ENCODE data around the gene MS4A6A.

Gene MS4A6A

DNA sequence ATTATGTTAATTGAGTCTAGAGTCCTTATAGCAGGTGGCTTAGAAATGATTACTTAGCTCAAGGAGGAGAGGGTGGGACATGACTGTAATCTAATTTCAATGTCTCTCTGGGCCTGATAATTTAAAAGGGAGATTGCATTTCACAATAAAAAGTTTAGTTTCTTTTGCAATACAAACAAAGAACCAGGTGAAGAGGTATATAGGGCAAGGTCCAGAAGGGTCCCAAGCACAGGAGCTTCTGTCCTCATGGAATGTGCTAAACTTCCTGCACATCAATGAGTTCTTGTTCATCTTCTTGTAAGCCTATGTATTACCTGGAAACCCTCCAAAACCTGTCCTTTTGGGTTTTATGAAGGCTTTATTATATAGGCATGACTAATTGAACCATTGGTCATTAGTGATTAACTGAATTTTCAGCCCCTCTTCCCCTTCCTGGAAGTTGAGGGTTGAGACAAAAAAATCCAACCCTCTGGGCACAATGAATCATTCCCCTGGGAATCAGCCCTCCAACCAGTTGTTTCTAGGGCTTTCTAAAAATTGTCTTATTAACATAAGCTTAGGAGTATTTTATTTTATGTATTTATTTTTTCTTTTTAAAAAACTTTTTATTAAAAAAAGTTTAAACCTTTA lies 56.8 kb downstream of the MS4A6A start:
- DNase-seq, result no peak

DNA sequence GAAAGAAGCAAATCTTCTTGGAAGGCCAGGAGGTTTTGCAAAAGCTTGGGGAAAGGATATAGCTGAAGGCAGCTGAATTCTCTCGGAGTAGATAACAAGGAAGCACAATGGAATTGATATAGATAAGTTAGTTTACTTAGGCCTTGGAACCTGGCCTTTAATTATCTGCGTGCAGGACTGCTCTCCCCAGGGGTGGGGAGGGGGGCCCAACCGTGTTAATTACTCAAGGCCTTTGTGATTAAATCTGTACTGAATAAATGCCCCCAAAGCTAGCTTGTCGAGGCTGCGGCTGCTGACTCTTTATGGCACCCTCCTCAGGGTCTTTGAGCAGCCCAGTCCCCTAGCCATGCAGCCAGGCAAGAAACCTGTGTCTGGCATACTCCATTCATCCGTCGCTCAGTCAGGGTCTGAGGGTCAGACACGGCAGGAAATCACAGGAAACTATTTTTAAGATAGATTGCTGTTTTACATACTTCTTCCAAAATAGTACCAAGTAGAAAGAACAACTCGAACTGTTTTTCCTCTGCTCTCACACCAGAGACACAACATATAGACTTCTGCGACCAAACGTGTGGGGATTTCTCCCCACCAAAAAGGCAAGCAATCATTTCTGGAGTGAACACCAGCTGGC lies 58.0 kb downstream of the MS4A6A start:
- no peak for DNase-seq

All from activated naive CD4-positive, alpha-beta T cell treated with anti-CD3 and anti-CD28 coated beads, Interleukin-2, amount 50 U/mL, for 16 hours (primary cell).